CD4-positive, CD25-positive, alpha-beta regulatory T cell (primary cell): Measurements from ENCODE around the gene HRH2. TPM values are rescaled to one million over a fixed set of nuclear protein-coding genes. Genes with fewer than 3 reads are reported as not detected.

Experiments used
- ATAC-seq, 2 donors: fragments of 150-1000 bp; cut with Tn5 transposase; one replicate each; pipeline ENCODE4 v1.10.0; 2021; ENCODE audit warnings: low read depth in 2 of 2, moderate number of reproducible peaks in 2 of 2, moderate library complexity in 1 of 2
- DNase-seq, 3 donors: peaks; one replicate each; pipeline versions ENCODE4 v3.0.0 to v3.0.0-alpha.2; 2012 to 2022; ENCODE audit warnings: mixed read lengths in 1 of 3
- H3K27ac ChIP-seq: one replicate; pipeline ENCODE4 v1.7.0; 2013; ENCODE audit warnings: mild to moderate bottlenecking, low read length; ENCODE audit not compliant: insufficient read depth, poor library complexity, severe bottlenecking
- H3K27me3 ChIP-seq: one replicate; pipeline ENCODE4 v1.7.0; 2013; ENCODE audit warnings: low read length; ENCODE audit not compliant: control insufficient read depth, insufficient read depth
- H3K36me3 ChIP-seq: one replicate; pipeline ENCODE4 v1.7.0; 2013; ENCODE audit warnings: mild to moderate bottlenecking, low read length, moderate library complexity; ENCODE audit not compliant: control insufficient read depth, insufficient read depth
- H3K4me1 ChIP-seq: 2 replicates; pipeline ENCODE4 v1.7.0; 2013; ENCODE audit warnings: mild to moderate bottlenecking, low read length; ENCODE audit not compliant: insufficient read depth, control insufficient read depth, poor library complexity, severe bottlenecking
- H3K4me3 ChIP-seq: one replicate; pipeline ENCODE4 v1.7.0; 2013; ENCODE audit warnings: low read depth, mild to moderate bottlenecking, low read length, moderate library complexity
- H3K9me3 ChIP-seq, 2 experiments: 1 replicate in 1 of 2; 2 replicates in 1 of 2; pipeline ENCODE4 v1.7.0; 2013; ENCODE audit warnings: low read length in 2 of 2, mild to moderate bottlenecking in 1 of 2, moderate library complexity in 1 of 2; ENCODE audit not compliant: control insufficient read depth in 2 of 2
- H3K27ac Mint-ChIP-seq, 3 donors: one replicate each; pipeline ENCODE4 v1.8.0; 2020 to 2022; ENCODE audit warnings: mild to moderate bottlenecking in 3 of 3, mixed read lengths in 3 of 3, moderate library complexity in 2 of 3
- H3K27me3 Mint-ChIP-seq: one replicate; pipeline ENCODE4 v1.8.0; 2022; ENCODE audit warnings: mild to moderate bottlenecking, mixed read lengths
- H3K36me3 Mint-ChIP-seq: one replicate; pipeline ENCODE4 v1.8.0; 2020; ENCODE audit warnings: mixed read lengths
- H3K4me1 Mint-ChIP-seq, 4 donors: one replicate each; pipeline ENCODE4 v1.8.0; 2020 to 2022; ENCODE audit warnings: mixed read lengths in 4 of 4, mild to moderate bottlenecking in 1 of 4
- H3K4me3 Mint-ChIP-seq, 4 donors: one replicate each; pipeline ENCODE4 v1.8.0; 2020 to 2022; ENCODE audit warnings: mild to moderate bottlenecking in 4 of 4, mixed read lengths in 4 of 4, moderate library complexity in 3 of 4
- H3K9me3 Mint-ChIP-seq, 7 donors: one replicate each; pipeline ENCODE4 v1.8.0; 2020 to 2022; ENCODE audit warnings: mixed read lengths in 7 of 7, mild to moderate bottlenecking in 3 of 7, moderate library complexity in 2 of 7
- polyA plus RNA-seq, 4 donors: library from polyadenylated mRNA; unstranded; fragments of 300-500 nt; fragmentation: Illumina TruSeq; gene quantifications; one replicate each; pipeline ENCODE4 v1.2.3, GENCODE V29; 2021
- total RNA-seq: library from RNA; stranded (reverse); gene quantifications from one replicate; pipeline ENCODE4 v1.2.3, GENCODE V29; 2022

The HRH2 gene
- total and polyA plus RNA-seq, 5 donors from 2014 or later: 1.6 to 7.0 (median 2.1) TPM

GRCh38 chr5:175628668-175629067, 29.2 kb upstream of the HRH2 start:
- peaks cover 9% of the 10 kb centered on the region in 2 experiments for H3K9me3 ChIP-seq
- no peaks in the 10 kb centered on the region for H3K27me3 ChIP-seq
- peaks cover 0 to 4% (median 1%) of the 10 kb centered on the region in 4 donors for H3K4me1 Mint-ChIP-seq

GRCh38 chr5:175629261-175629660, 28.6 kb upstream of the HRH2 start:
- Histone ChIP-seq H3K9me3 (peaks cover 9% of the 10 kb centered on the region in 2 experiments), H3K4me3 (no peak overlapping the region), H3K4me1 (no peaks in the 10 kb centered on the region), H3K27ac (no peak overlapping the region), H3K36me3 (no peaks in the 10 kb centered on the region), H3K27me3 (no peaks in the 10 kb centered on the region)
- no peak for ATAC-seq
- DNase-seq: no peak
- Mint-ChIP-seq H3K4me1 (peaks cover 0 to 4% (median 1%) of the 10 kb centered on the region in 4 donors), H3K27me3 (peaks cover 7% of the 10 kb centered on the region), H3K36me3 (peaks cover 9% of the 10 kb centered on the region), H3K4me3 (no peak overlapping the region), H3K27ac (no peak overlapping the region), H3K9me3 (peaks cover 0 to 14% (median 3%) of the 10 kb centered on the region in 7 donors)

More at GRCh38 chr5:175628668-175629067, 29.2 kb upstream of the HRH2 start:
- Histone ChIP-seq H3K36me3 (no peaks in the 10 kb centered on the region), H3K4me1 (no peaks in the 10 kb centered on the region), H3K27ac (no peak overlapping the region), H3K4me3 (no peak overlapping the region)
- peaks cover 9% of the 10 kb centered on the region for H3K36me3 Mint-ChIP-seq
- H3K27ac Mint-ChIP-seq: no peak overlapping the region
- ATAC-seq (no peak), DNase-seq (no peak)
- peaks cover 7% of the 10 kb centered on the region for H3K27me3 Mint-ChIP-seq
- peaks cover 0 to 14% (median 3%) of the 10 kb centered on the region in 7 donors for H3K9me3 Mint-ChIP-seq
- no peak overlapping the region for H3K4me3 Mint-ChIP-seq

GRCh38 chr5:175629793-175630192, 28.1 kb upstream of the HRH2 start:
- no peak overlapping the region for H3K27ac ChIP-seq
- H3K36me3 Mint-ChIP-seq: peaks cover 9% of the 10 kb centered on the region
- H3K4me1 Mint-ChIP-seq: peaks cover 0 to 4% (median 1%) of the 10 kb centered on the region in 4 donors
- peaks cover 9% of the 10 kb centered on the region in 2 experiments for H3K9me3 ChIP-seq
- H3K4me3 Mint-ChIP-seq: no peak overlapping the region
- no peak overlapping the region for H3K4me3 ChIP-seq
- H3K27me3 Mint-ChIP-seq: peaks cover 7% of the 10 kb centered on the region
- no peaks in the 10 kb centered on the region for H3K27me3 ChIP-seq
- no peaks in the 10 kb centered on the region for H3K36me3 ChIP-seq
- H3K4me1 ChIP-seq: no peaks in the 10 kb centered on the region
- H3K9me3 Mint-ChIP-seq: peaks cover 0 to 14% (median 3%) of the 10 kb centered on the region in 7 donors
- no peak for ATAC-seq
- H3K27ac Mint-ChIP-seq: no peak overlapping the region
- no peak for DNase-seq

DNA sequence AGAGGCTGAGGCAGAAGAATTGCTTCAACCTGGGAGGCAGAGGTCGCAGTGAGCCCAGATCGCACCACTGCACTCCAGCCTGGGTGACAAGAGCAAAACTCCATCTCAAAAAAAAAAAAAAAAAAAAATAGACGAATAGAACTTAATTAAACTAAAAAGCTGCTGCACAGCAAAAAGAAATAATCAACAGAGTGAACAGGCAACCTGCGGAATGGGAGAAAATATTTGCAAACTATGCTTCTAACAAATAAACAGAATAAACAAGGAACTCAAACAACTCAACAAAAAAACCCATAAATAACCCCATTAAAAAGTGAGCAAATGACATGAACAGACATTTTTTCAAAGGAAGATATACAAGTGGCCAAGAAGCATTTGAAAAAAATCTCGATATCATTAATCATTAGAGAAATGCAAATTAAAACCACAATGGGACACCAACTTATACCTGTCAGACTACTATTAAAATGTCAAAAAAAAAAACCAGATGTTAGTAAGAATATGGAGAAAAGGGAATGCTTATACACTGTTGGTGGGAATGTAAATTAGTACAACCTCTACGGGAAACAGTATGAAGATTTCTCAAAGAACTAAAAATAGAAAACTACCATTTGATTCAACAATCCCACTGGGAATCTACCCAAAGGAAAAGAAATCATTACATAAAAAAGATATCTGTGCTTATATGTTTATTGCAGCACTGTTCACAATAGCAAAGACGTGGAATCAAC, 21.9 kb upstream of the HRH2 start:
- peaks cover 4% of the 10 kb centered on the region for H3K27me3 Mint-ChIP-seq
- no peaks in the 10 kb centered on the region for H3K36me3 Mint-ChIP-seq
- Histone ChIP-seq H3K27me3 (no peaks in the 10 kb centered on the region), H3K9me3 (no peaks in the 10 kb centered on the region), H3K36me3 (no peaks in the 10 kb centered on the region), H3K4me3 (no peak overlapping the region), H3K27ac (no peak overlapping the region), H3K4me1 (peaks cover 12% of the 10 kb centered on the region)
- peak overlapping the region in 1 of 3 donors; percentile 5 for H3K27ac Mint-ChIP-seq
- no peak overlapping the region for H3K4me3 Mint-ChIP-seq
- peaks cover 0 to 4% (median 0%) of the 10 kb centered on the region in 7 donors for H3K9me3 Mint-ChIP-seq
- DNase-seq (no peak), ATAC-seq (no peak)
- peaks cover 4 to 23% (median 9%) of the 10 kb centered on the region in 4 donors for H3K4me1 Mint-ChIP-seq

DNA sequence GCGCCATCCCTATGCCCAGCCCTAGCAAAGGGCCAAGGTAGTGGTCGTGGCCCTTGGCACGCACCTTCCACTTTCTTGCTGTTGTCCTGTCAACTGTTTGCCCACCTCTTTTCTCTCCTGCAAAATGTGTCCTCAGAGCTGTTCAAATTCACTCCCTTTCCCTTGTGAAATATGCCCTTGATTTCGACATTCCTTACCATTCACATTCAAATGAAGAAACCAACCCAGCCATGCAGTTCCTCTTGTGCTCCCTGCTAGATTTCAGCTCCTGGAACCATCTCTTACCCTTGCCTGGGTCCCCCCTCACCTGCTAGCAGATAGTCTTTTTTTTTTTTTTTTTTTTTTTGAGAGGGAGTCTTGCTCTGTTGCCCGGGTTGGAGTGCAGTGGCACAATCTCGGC, 19.6 kb upstream of the HRH2 start:
- ATAC-seq: no peak

GRCh38 chr5:175640106-175640775, 17.6 kb upstream of the HRH2 start:
- DNase-seq (no peak), ATAC-seq (peak; percentile 50 to 64)
- H3K4me1 Mint-ChIP-seq: peaks cover 4 to 23% (median 7%) of the 10 kb centered on the region in 4 donors
- peak overlapping the region in 2 of 4 donors; percentile 50 to 63 for H3K4me3 Mint-ChIP-seq
- H3K9me3 Mint-ChIP-seq: peaks cover 0 to 1% (median 0%) of the 10 kb centered on the region in 7 donors
- Histone ChIP-seq H3K4me3 (no peak overlapping the region), H3K36me3 (no peaks in the 10 kb centered on the region), H3K4me1 (peaks cover 12% of the 10 kb centered on the region), H3K27me3 (no peaks in the 10 kb centered on the region), H3K27ac (no peak overlapping the region), H3K9me3 (no peaks in the 10 kb centered on the region)
- H3K27ac Mint-ChIP-seq: peak overlapping the region in 2 of 3 donors; percentile 84 to 91
- no peaks in the 10 kb centered on the region for H3K36me3 Mint-ChIP-seq
- peaks cover 4% of the 10 kb centered on the region for H3K27me3 Mint-ChIP-seq

More for the DNA sequence above, 19.6 kb upstream of the HRH2 start:
- Histone ChIP-seq H3K4me1 (peaks cover 12% of the 10 kb centered on the region), H3K4me3 (no peak overlapping the region), H3K36me3 (no peaks in the 10 kb centered on the region), H3K27ac (no peak overlapping the region), H3K9me3 (no peaks in the 10 kb centered on the region), H3K27me3 (no peaks in the 10 kb centered on the region)
- H3K27ac Mint-ChIP-seq: no peak overlapping the region
- H3K27me3 Mint-ChIP-seq: peaks cover 4% of the 10 kb centered on the region
- H3K36me3 Mint-ChIP-seq: no peaks in the 10 kb centered on the region
- H3K4me1 Mint-ChIP-seq: peaks cover 4 to 23% (median 8%) of the 10 kb centered on the region in 4 donors
- H3K9me3 Mint-ChIP-seq: peaks cover 0 to 1% (median 0%) of the 10 kb centered on the region in 7 donors
- H3K4me3 Mint-ChIP-seq: no peak overlapping the region
- DNase-seq: no peak

DNA sequence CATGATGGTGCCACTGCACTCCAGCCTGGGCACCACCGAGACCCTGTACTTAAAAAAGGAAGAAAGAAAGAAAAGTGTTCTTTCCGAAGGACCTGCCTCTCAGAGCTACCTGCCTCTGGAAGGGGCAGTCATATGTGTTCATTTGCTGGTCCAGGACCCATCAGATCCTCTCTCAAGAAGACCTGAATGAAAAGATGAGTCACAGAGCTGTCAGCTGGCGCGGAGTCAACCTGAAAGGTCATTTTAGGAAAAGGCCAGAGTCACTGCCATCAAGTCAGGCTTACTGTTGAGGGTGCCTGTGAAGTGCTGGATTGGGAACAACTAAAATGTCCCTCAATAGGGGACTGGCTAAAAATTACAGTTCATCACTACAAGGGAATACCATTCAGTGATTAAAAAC, 14.9 kb upstream of the HRH2 start:
- H3K4me1 Mint-ChIP-seq: peaks cover 0 to 29% (median 8%) of the 10 kb centered on the region in 4 donors
- no peak overlapping the region for H3K27ac ChIP-seq
- no peaks in the 10 kb centered on the region for H3K27me3 Mint-ChIP-seq
- peaks cover 12% of the 10 kb centered on the region for H3K4me1 ChIP-seq
- no peaks in the 10 kb centered on the region for H3K36me3 Mint-ChIP-seq
- ATAC-seq (no peak), DNase-seq (no peak)
- H3K4me3 ChIP-seq: no peak overlapping the region
- H3K36me3 ChIP-seq: no peaks in the 10 kb centered on the region
- H3K9me3 ChIP-seq: no peaks in the 10 kb centered on the region
- H3K27ac Mint-ChIP-seq: no peak overlapping the region
- H3K27me3 ChIP-seq: no peaks in the 10 kb centered on the region
- H3K4me3 Mint-ChIP-seq: no peak overlapping the region
- peaks cover 0 to 5% (median 2%) of the 10 kb centered on the region in 7 donors for H3K9me3 Mint-ChIP-seq
